ENCODE results near the gene FHL1. TPM values are rescaled to one million over a fixed set of nuclear protein-coding genes. Genes with fewer than 3 reads are reported as not detected.
"Not testable (repeated sequence)": the region's sequence is repeated elsewhere in the genome, so short reads cannot be mapped to it uniquely, and the experiment has no call there.

Gene FHL1
- 24.1 TPM for polyA plus RNA-seq (2013, experiment 1 of 2)
- polyA plus RNA-seq (2013, experiment 2 of 2), result 30.2 TPM

- H3K27me3 ChIP-seq (ENCODE audit: insufficient read depth, low read length), result peaks cover 29% of the 10 kb centered on the region
- H3K36me3 ChIP-seq (ENCODE audit: insufficient read depth, low read length), result no peaks in the 10 kb centered on the region
- H3K27ac ChIP-seq (ENCODE audit: low read depth, low read length), result no peak within 1 kb of the TSS; the same call in 1 of the 2 replicates
- under 1% methylated on average over 72 of the region's 84 CpGs for WGBS
- H3K4me3 ChIP-seq (ENCODE audit: low read length), result peak within 1 kb of the TSS; percentile 56
- no peaks in the 10 kb centered on the region for H3K9me3 ChIP-seq (ENCODE audit: insufficient read depth, low read depth, low read length)
- H3K9ac ChIP-seq (ENCODE audit: low read depth, low read length), result peak within 1 kb of the TSS; percentile 44; the same call in 1 of the 2 replicates
- no peaks in the 10 kb centered on the region for H3K4me1 ChIP-seq (ENCODE audit: insufficient read depth, low read length)
Measured at GRCh38 chrX:136147315-136147901, at the start of gene FHL1. FHL1 (plus strand) TSS chrX:136147533.

GRCh38 chrX:136097871-136098805 is 49.2 kb upstream of the FHL1 start:
- no peaks in the 10 kb centered on the region for H3K27me3 ChIP-seq (ENCODE audit: insufficient read depth, low read length)
- H3K4me3 ChIP-seq (ENCODE audit: low read length), result no peak overlapping the region
- H3K27ac ChIP-seq (ENCODE audit: low read depth, low read length), result no peak overlapping the region
- H3K4me1 ChIP-seq (ENCODE audit: insufficient read depth, low read length), result no peaks in the 10 kb centered on the region
- no peaks in the 10 kb centered on the region for H3K9me3 ChIP-seq (ENCODE audit: insufficient read depth, low read depth, low read length)
- H3K36me3 ChIP-seq (ENCODE audit: insufficient read depth, low read length), result no peaks in the 10 kb centered on the region
- 77% methylated on average over 44 of the region's 44 CpGs for WGBS
- H3K9ac ChIP-seq (ENCODE audit: low read depth, low read length), result no peak overlapping the region

- Histone ChIP-seq H3K4me3 (ENCODE audit: low read length) (no peak overlapping the region), H3K27ac (ENCODE audit: low read depth, low read length) (no peak overlapping the region), H3K9ac (ENCODE audit: low read depth, low read length) (no peak overlapping the region), H3K36me3 (ENCODE audit: insufficient read depth, low read length) (no peaks in the 10 kb centered on the region), H3K4me1 (ENCODE audit: insufficient read depth, low read length) (no peaks in the 10 kb centered on the region), H3K27me3 (ENCODE audit: insufficient read depth, low read length) (no peaks in the 10 kb centered on the region), H3K9me3 (ENCODE audit: insufficient read depth, low read depth, low read length) (no peaks in the 10 kb centered on the region)
- 78% methylated on average over 1 of the region's 1 CpG for WGBS
Measured at GRCh38 chrX:136104936-136105335, 42.4 kb upstream of the FHL1 start.

GRCh38 chrX:136106920-136107528 is 40.3 kb upstream of the FHL1 start:
- no peaks in the 10 kb centered on the region for H3K36me3 ChIP-seq (ENCODE audit: insufficient read depth, low read length)
- no peaks in the 10 kb centered on the region for H3K9me3 ChIP-seq (ENCODE audit: insufficient read depth, low read depth, low read length)
- H3K27ac ChIP-seq (ENCODE audit: low read depth, low read length), result no peak overlapping the region
- no peaks in the 10 kb centered on the region for H3K27me3 ChIP-seq (ENCODE audit: insufficient read depth, low read length)
- H3K4me1 ChIP-seq (ENCODE audit: insufficient read depth, low read length), result no peaks in the 10 kb centered on the region
- no peak overlapping the region for H3K9ac ChIP-seq (ENCODE audit: low read depth, low read length)
- WGBS, result 94% methylated on average over 10 of the region's 11 CpGs
- H3K4me3 ChIP-seq (ENCODE audit: low read length), result no peak overlapping the region

- not testable (repeated sequence) for H3K4me1 ChIP-seq (ENCODE audit: insufficient read depth, low read length); H3K27ac ChIP-seq (ENCODE audit: low read depth, low read length); H3K36me3 ChIP-seq (ENCODE audit: insufficient read depth, low read length); H3K27me3 ChIP-seq (ENCODE audit: insufficient read depth, low read length); H3K4me3 ChIP-seq (ENCODE audit: low read length); H3K9ac ChIP-seq (ENCODE audit: low read depth, low read length); H3K9me3 ChIP-seq (ENCODE audit: insufficient read depth, low read depth, low read length)
- 62% methylated on average over 1 of the region's 1 CpG for WGBS
Measured at GRCh38 chrX:136108905-136109304, 38.4 kb upstream of the FHL1 start.

GRCh38 chrX:136112286-136112685 is 35.0 kb upstream of the FHL1 start:
- Histone ChIP-seq H3K36me3 (ENCODE audit: insufficient read depth, low read length) (no peaks in the 10 kb centered on the region), H3K9ac (ENCODE audit: low read depth, low read length) (no peak overlapping the region), H3K27ac (ENCODE audit: low read depth, low read length) (no peak overlapping the region), H3K4me3 (ENCODE audit: low read length) (no peak overlapping the region), H3K27me3 (ENCODE audit: insufficient read depth, low read length) (no peaks in the 10 kb centered on the region), H3K9me3 (ENCODE audit: insufficient read depth, low read depth, low read length) (no peaks in the 10 kb centered on the region), H3K4me1 (ENCODE audit: insufficient read depth, low read length) (no peaks in the 10 kb centered on the region)
- WGBS, result 13% methylated on average over 1 of the region's 1 CpG

- H3K9me3 ChIP-seq (ENCODE audit: insufficient read depth, low read depth, low read length), result no peaks in the 10 kb centered on the region
Measured at GRCh38 chrX:136112778-136113177, 34.6 kb upstream of the FHL1 start.

GRCh38 chrX:136115126-136115903 is 32.0 kb upstream of the FHL1 start:
- 98% methylated on average over 2 of the region's 5 CpGs for WGBS
- no peaks in the 10 kb centered on the region for H3K4me1 ChIP-seq (ENCODE audit: insufficient read depth, low read length)
- no peaks in the 10 kb centered on the region for H3K36me3 ChIP-seq (ENCODE audit: insufficient read depth, low read length)
- no peaks in the 10 kb centered on the region for H3K27me3 ChIP-seq (ENCODE audit: insufficient read depth, low read length)
- no peak overlapping the region for H3K9ac ChIP-seq (ENCODE audit: low read depth, low read length)
- no peaks in the 10 kb centered on the region for H3K9me3 ChIP-seq (ENCODE audit: insufficient read depth, low read depth, low read length)
- no peak overlapping the region for H3K4me3 ChIP-seq (ENCODE audit: low read length)
- no peak overlapping the region for H3K27ac ChIP-seq (ENCODE audit: low read depth, low read length)

More at GRCh38 chrX:136112778-136113177, 34.6 kb upstream of the FHL1 start:
- Histone ChIP-seq H3K36me3 (ENCODE audit: insufficient read depth, low read length) (no peaks in the 10 kb centered on the region), H3K27ac (ENCODE audit: low read depth, low read length) (no peak overlapping the region), H3K4me1 (ENCODE audit: insufficient read depth, low read length) (no peaks in the 10 kb centered on the region), H3K27me3 (ENCODE audit: insufficient read depth, low read length) (no peaks in the 10 kb centered on the region), H3K9ac (ENCODE audit: low read depth, low read length) (no peak overlapping the region), H3K4me3 (ENCODE audit: low read length) (no peak overlapping the region)

GRCh38 chrX:136115904-136116297 is 31.4 kb upstream of the FHL1 start:
- Histone ChIP-seq H3K9ac (ENCODE audit: low read depth, low read length) (no peak overlapping the region), H3K27me3 (ENCODE audit: insufficient read depth, low read length) (no peaks in the 10 kb centered on the region), H3K27ac (ENCODE audit: low read depth, low read length) (no peak overlapping the region)

GRCh38 chrX:136121788-136122187 is 25.5 kb upstream of the FHL1 start:
- Histone ChIP-seq H3K36me3 (ENCODE audit: insufficient read depth, low read length) (no peaks in the 10 kb centered on the region), H3K4me3 (ENCODE audit: low read length) (no peak overlapping the region), H3K27ac (ENCODE audit: low read depth, low read length) (no peak overlapping the region), H3K9me3 (ENCODE audit: insufficient read depth, low read depth, low read length) (no peaks in the 10 kb centered on the region), H3K27me3 (ENCODE audit: insufficient read depth, low read length) (no peaks in the 10 kb centered on the region), H3K9ac (ENCODE audit: low read depth, low read length) (no peak overlapping the region), H3K4me1 (ENCODE audit: insufficient read depth, low read length) (no peaks in the 10 kb centered on the region)
- 96% methylated on average over 1 of the region's 1 CpG for WGBS

More at GRCh38 chrX:136115904-136116297, 31.4 kb upstream of the FHL1 start:
- H3K4me1 ChIP-seq (ENCODE audit: insufficient read depth, low read length), result no peaks in the 10 kb centered on the region
- H3K9me3 ChIP-seq (ENCODE audit: insufficient read depth, low read depth, low read length), result no peaks in the 10 kb centered on the region
- H3K36me3 ChIP-seq (ENCODE audit: insufficient read depth, low read length), result no peaks in the 10 kb centered on the region
- H3K4me3 ChIP-seq (ENCODE audit: low read length), result no peak overlapping the region
- WGBS, result 87% methylated on average over 3 of the region's 3 CpGs
